ENCODE data around the gene JMJD8. TPM values are rescaled to one million over a fixed set of nuclear protein-coding genes. Genes with fewer than 3 reads are reported as not detected.

The JMJD8 gene
- total RNA-seq, 1 experiment from 2014 or later, result 81.3 TPM

GRCh38 chr16:634996-635395, 49.1 kb downstream of the JMJD8 start:
- Histone ChIP-seq H3K27ac (ENCODE audit: low read length) (no peak overlapping the region), H3K9me3 (ENCODE audit: low read length) (no peaks in the 10 kb centered on the region), H3K9me2 (replicated peaks; ENCODE audit: low read length) (no peaks in the 10 kb centered on the region), H3K4me2 (ENCODE audit: low read length) (peak overlapping the region; percentile 97), H3F3A (ENCODE audit: low read length, unreplicated experiment) (no peaks in the 10 kb centered on the region), H4K20me1 (ENCODE audit: low read length) (no peaks in the 10 kb centered on the region), H2AFZ (ENCODE audit: low read length) (no peak overlapping the region), H3K4me1 (ENCODE audit: insufficient read depth, low read length) (peaks cover 3% of the 10 kb centered on the region; the same call in 1 of the 2 replicates), H3K36me3 (ENCODE audit: low read depth, low read length) (no peaks in the 10 kb centered on the region), H3K27me3 (ENCODE audit: low read length) (no peaks in the 10 kb centered on the region), H3K79me2 (ENCODE audit: low read length) (peaks cover 12% of the 10 kb centered on the region), H3K4me3 (ENCODE audit: low read length) (peak overlapping the region; percentile 90), H3K9ac (ENCODE audit: low read length) (peak overlapping the region; percentile 83; the same call in 1 of the 2 replicates)
- ATAC-seq (no peak), DNase-seq (no peak)
- no TSS peak for BruUV-seq (replicated peaks)
- POLR2A ChIA-PET (ENCODE audit: unreplicated experiment), result no interaction called here
- CTCF ChIA-PET, result no interaction called here
- TF ChIP-seq CTCF (conservative IDR thresholded peaks at IDR 0.05; ENCODE audit: low read depth, low read length) (no peak), EZH2phosphoT487 (IDR thresholded peaks at IDR 0.05; ENCODE audit: borderline replicate concordance, low read length) (no peak), EZH2 (IDR thresholded peaks at IDR 0.05; ENCODE audit: low read length, unreplicated experiment) (no peak)
- intact Hi-C loops (cut with micrococcal nuclease), result loop anchor here (5.0 kb wide), 1 partner anchor 48 kb away; no protein-coding TSS in a partner anchor

GRCh38 chr16:634051-634670, 50.0 kb downstream of the JMJD8 start:
- Histone ChIP-seq H3K79me2 (ENCODE audit: low read length) (peaks cover 12% of the 10 kb centered on the region), H3K4me1 (ENCODE audit: insufficient read depth, low read length) (peaks cover 3% of the 10 kb centered on the region; the same call in 1 of the 2 replicates), H3K9me2 (replicated peaks; ENCODE audit: low read length) (no peaks in the 10 kb centered on the region), H4K20me1 (ENCODE audit: low read length) (no peaks in the 10 kb centered on the region), H3K36me3 (ENCODE audit: low read depth, low read length) (no peaks in the 10 kb centered on the region), H3K27ac (ENCODE audit: low read length) (no peak overlapping the region), H3K4me2 (ENCODE audit: low read length) (no peak overlapping the region), H2AFZ (ENCODE audit: low read length) (no peak overlapping the region), H3K27me3 (ENCODE audit: low read length) (no peaks in the 10 kb centered on the region), H3F3A (ENCODE audit: low read length, unreplicated experiment) (no peaks in the 10 kb centered on the region), H3K4me3 (ENCODE audit: low read length) (no peak overlapping the region), H3K9me3 (ENCODE audit: low read length) (no peaks in the 10 kb centered on the region), H3K9ac (ENCODE audit: low read length) (no peak overlapping the region)
- DNase-seq, result no peak
- no peak for ATAC-seq
- ChIA-PET CTCF (no interaction called here), POLR2A (ENCODE audit: unreplicated experiment) (no interaction called here)
- intact Hi-C loops (cut with micrococcal nuclease), result no loop called here
- BruUV-seq (replicated peaks), result no TSS peak
- TF ChIP-seq CTCF (conservative IDR thresholded peaks at IDR 0.05; ENCODE audit: low read depth, low read length) (no peak), EZH2phosphoT487 (IDR thresholded peaks at IDR 0.05; ENCODE audit: borderline replicate concordance, low read length) (no peak), EZH2 (IDR thresholded peaks at IDR 0.05; ENCODE audit: low read length, unreplicated experiment) (no peak)

- H4K20me1 ChIP-seq (ENCODE audit: low read length), result no peaks in the 10 kb centered on the region
- no peaks in the 10 kb centered on the region for H3K9me2 ChIP-seq (replicated peaks; ENCODE audit: low read length)
- peaks cover 3% of the 10 kb centered on the region; the same call in 1 of the 2 replicates for H3K4me1 ChIP-seq (ENCODE audit: insufficient read depth, low read length)
- no TSS peak for BruUV-seq (replicated peaks)
- DNase-seq (no peak), ATAC-seq (no peak)
- no peaks in the 10 kb centered on the region for H3K27me3 ChIP-seq (ENCODE audit: low read length)
- intact Hi-C loops (cut with micrococcal nuclease), result no loop called here
- H2AFZ ChIP-seq (ENCODE audit: low read length), result no peak overlapping the region
- ChIA-PET CTCF (no interaction called here), POLR2A (ENCODE audit: unreplicated experiment) (no interaction called here)
- H3K4me2 ChIP-seq (ENCODE audit: low read length), result no peak overlapping the region
- no peaks in the 10 kb centered on the region for H3K36me3 ChIP-seq (ENCODE audit: low read depth, low read length)
- no peaks in the 10 kb centered on the region for H3F3A ChIP-seq (ENCODE audit: low read length, unreplicated experiment)
- no peak overlapping the region for H3K27ac ChIP-seq (ENCODE audit: low read length)
- TF ChIP-seq CTCF (conservative IDR thresholded peaks at IDR 0.05; ENCODE audit: low read depth, low read length) (no peak), EZH2 (IDR thresholded peaks at IDR 0.05; ENCODE audit: low read length, unreplicated experiment) (no peak)
- H3K9me3 ChIP-seq (ENCODE audit: low read length), result no peaks in the 10 kb centered on the region
- no peak overlapping the region for H3K4me3 ChIP-seq (ENCODE audit: low read length)
- H3K9ac ChIP-seq (ENCODE audit: low read length), result no peak overlapping the region
- H3K79me2 ChIP-seq (ENCODE audit: low read length), result peaks cover 12% of the 10 kb centered on the region
Measured at GRCh38 chr16:633336-634050, 50.6 kb downstream of the JMJD8 start.

Measured in PC-3 (cell line).